HG03108 (cell line): Measurements from ENCODE around the gene ITGBL1.

Experiments used
- ATAC-seq: cut with Tn5 transposase; IDR thresholded peaks from one replicate; pipeline ENCODE4 v1.9.1; 2021; ENCODE audit warnings: moderate library complexity; ENCODE audit not compliant: unreplicated experiment

The ITGBL1 gene

GRCh38 chr13:101691341-101691860, 238.9 kb downstream of the ITGBL1 start:
- no peak for ATAC-seq

GRCh38 chr13:101695870-101696516, 243.5 kb downstream of the ITGBL1 start:
- ATAC-seq: no peak

- ATAC-seq: no peak
Measured at GRCh38 chr13:101697745-101698144, 245.3 kb downstream of the ITGBL1 start.

GRCh38 chr13:101698400-101698799, 245.9 kb downstream of the ITGBL1 start:
- no peak for ATAC-seq

GRCh38 chr13:101700598-101700997, 248.1 kb downstream of the ITGBL1 start:
- ATAC-seq: no peak

- ATAC-seq: no peak
Measured at GRCh38 chr13:101703081-101703480, 250.6 kb downstream of the ITGBL1 start.

GRCh38 chr13:101703838-101704237, 251.4 kb downstream of the ITGBL1 start:
- ATAC-seq: no peak

GRCh38 chr13:101706651-101707050, 254.2 kb downstream of the ITGBL1 start:
- ATAC-seq: no peak

- ATAC-seq: no peak
Measured at GRCh38 chr13:101707659-101708058, 255.2 kb downstream of the ITGBL1 start.

- no peak for ATAC-seq
Measured at GRCh38 chr13:101708115-101708514, 255.6 kb downstream of the ITGBL1 start.

- no peak for ATAC-seq
Measured at GRCh38 chr13:101709952-101710351, 257.5 kb downstream of the ITGBL1 start.

GRCh38 chr13:101711307-101712025, 259.0 kb downstream of the ITGBL1 start:
- ATAC-seq: no peak

- no peak for ATAC-seq
Measured at GRCh38 chr13:101712026-101712348, 259.5 kb downstream of the ITGBL1 start.

- no peak for ATAC-seq
Measured at GRCh38 chr13:101714195-101714594, 261.7 kb downstream of the ITGBL1 start.

GRCh38 chr13:101717353-101717752, 264.9 kb downstream of the ITGBL1 start:
- ATAC-seq: no peak

GRCh38 chr13:101718496-101718895, 266.0 kb downstream of the ITGBL1 start:
- ATAC-seq: no peak

- ATAC-seq: no peak
Measured at GRCh38 chr13:101726681-101727080, 274.2 kb downstream of the ITGBL1 start.

GRCh38 chr13:101727118-101727517, 274.6 kb downstream of the ITGBL1 start:
- no peak for ATAC-seq

GRCh38 chr13:101728021-101728420, 275.5 kb downstream of the ITGBL1 start:
- no peak for ATAC-seq

- no peak for ATAC-seq
Measured at GRCh38 chr13:101728615-101729014, 276.1 kb downstream of the ITGBL1 start.

- no peak for ATAC-seq
Measured at GRCh38 chr13:101730420-101731000, 278.0 kb downstream of the ITGBL1 start.

- no peak for ATAC-seq
Measured at GRCh38 chr13:101736566-101736965, 284.1 kb downstream of the ITGBL1 start.
